Caki2 (cell line): Measurements from ENCODE around the gene TGIF2. TPM values are rescaled to one million over a fixed set of nuclear protein-coding genes. Genes with fewer than 3 reads are reported as not detected.

Experiments used
- DNase-seq: peaks from one replicate; pipeline ENCODE4 v3.0.0-alpha.2; 2015; ENCODE audit warnings: low read depth
- in situ Hi-C: cut with HindIII; loops from 2 replicates; pipeline ENCODE4 v1.10.0; 2016; ENCODE audit warnings: low sequenced_read_pairs, low pct_unique_long_range_greater_than_20kb, mixed read lengths
- total RNA-seq: library from RNA; depleted of rRNA; stranded (reverse); fragments of >200 nt; shearing (Covaris generic); gene quantifications from 2 replicates; pipeline ENCODE4 v1.2.3, GENCODE V29; 2014; ENCODE audit warnings: low replicate concordance

TGIF2 gene
- total RNA-seq, 1 experiment from 2014 or later, result 3.4 TPM

- DNase-seq, result no peak
- in situ Hi-C loops, result no loop called here
These were observed 1.6 kb upstream of the TGIF2 start for GRCh38 chr20:36571564-36572504.

- in situ Hi-C loops, result no loop called here
- no peak for DNase-seq
These were observed 695 bp upstream of the TGIF2 start for GRCh38 chr20:36572701-36573102.

GRCh38 chr20:36573798-36574365 is 485 bp downstream of the TGIF2 start:
- no peak for DNase-seq

GRCh38 chr20:36574366-36575135 is 1.2 kb downstream of the TGIF2 start:
- in situ Hi-C loops, result no loop called here
- DNase-seq, result no peak

More at GRCh38 chr20:36573798-36574365, 485 bp downstream of the TGIF2 start:
- in situ Hi-C loops, result no loop called here

GRCh38 chr20:36576081-36576445 is 2.7 kb downstream of the TGIF2 start:
- DNase-seq, result no peak
- in situ Hi-C loops, result no loop called here

GRCh38 chr20:36578356-36579041 is 5.1 kb downstream of the TGIF2 start:
- in situ Hi-C loops, result no loop called here
- no peak for DNase-seq

GRCh38 chr20:36579996-36580545 is 6.7 kb downstream of the TGIF2 start:
- in situ Hi-C loops, result no loop called here
- peak; percentile 80 for DNase-seq

- in situ Hi-C loops, result no loop called here
- DNase-seq, result no peak
These were observed 8.9 kb downstream of the TGIF2 start for GRCh38 chr20:36582322-36582721.

- in situ Hi-C loops, result no loop called here
- DNase-seq, result no peak
These were observed 9.4 kb downstream of the TGIF2 start for GRCh38 chr20:36582821-36583220.

GRCh38 chr20:36584018-36584481 is 10.7 kb downstream of the TGIF2 start:
- in situ Hi-C loops, result no loop called here
- no peak for DNase-seq

GRCh38 chr20:36585410-36586125 is 12.2 kb downstream of the TGIF2 start:
- peak; percentile 58 for DNase-seq

GRCh38 chr20:36587388-36588070 is 14.1 kb downstream of the TGIF2 start:
- no peak for DNase-seq
- in situ Hi-C loops, result no loop called here

More at GRCh38 chr20:36585410-36586125, 12.2 kb downstream of the TGIF2 start:
- in situ Hi-C loops, result no loop called here

- DNase-seq, result no peak
- in situ Hi-C loops, result no loop called here
These were observed 17.9 kb downstream of the TGIF2 start for GRCh38 chr20:36591281-36591680.

- in situ Hi-C loops, result no loop called here
- no peak for DNase-seq
These were observed 18.7 kb downstream of the TGIF2 start for GRCh38 chr20:36591854-36592641.

GRCh38 chr20:36593347-36593929 is 20.0 kb downstream of the TGIF2 start:
- in situ Hi-C loops, result no loop called here
- DNase-seq, result no peak

- DNase-seq, result no peak
- in situ Hi-C loops, result no loop called here
These were observed 26.5 kb downstream of the TGIF2 start for GRCh38 chr20:36599912-36600345.
